MCF 10A (cell line): ENCODE data around the gene CD244. TPM values are rescaled to one million over a fixed set of nuclear protein-coding genes. Genes with fewer than 3 reads are reported as not detected.

Experiments
- BruUV-seq: library from RNA; stranded (reverse); fragments of 400-500 nt; replicated peaks from 2 replicates; lab custom pipeline; 2021; lab: Mats Ljungman, UMichigan
- CTCF ChIA-PET: fragments of 300-600 bp; sonication (Branson Sonifier 250); formaldehyde crosslinking; extraction: SDS; loops from one replicate; lab custom pipeline; 2021; ENCODE audit warnings: antibody characterized with exemption, inconsistent platforms; lab: Yijun Ruan, JAX
- POLR2A ChIA-PET: fragments of 300-600, 350-650 bp; sonication (Branson Sonifier 250); formaldehyde crosslinking; extraction: SDS; loops from one replicate; lab custom pipeline; 2020; ENCODE audit warnings: antibody characterized with exemption, inconsistent platforms; lab: Yijun Ruan, JAX
- DNase-seq: peaks from one replicate; pipeline ENCODE4 v3.0.0-alpha.2; 2018; ENCODE audit not compliant: unreplicated experiment
- H3K27ac Mint-ChIP-seq: one replicate; pipeline ENCODE4 v1.8.0; 2022; ENCODE audit warnings: mild to moderate bottlenecking, low read depth, mixed read lengths; ENCODE audit not compliant: unreplicated experiment
- H3K27me3 Mint-ChIP-seq: one replicate; pipeline ENCODE4 v1.8.0; 2022; ENCODE audit warnings: mixed read lengths; ENCODE audit not compliant: insufficient read depth, unreplicated experiment
- H3K36me3 Mint-ChIP-seq: one replicate; pipeline ENCODE4 v1.8.0; 2022; ENCODE audit warnings: mild to moderate bottlenecking, moderate library complexity, mixed read lengths; ENCODE audit not compliant: insufficient read depth, unreplicated experiment
- H3K4me1 Mint-ChIP-seq: one replicate; pipeline ENCODE4 v1.8.0; 2022; ENCODE audit warnings: mixed read lengths; ENCODE audit not compliant: insufficient read depth, unreplicated experiment
- H3K4me3 Mint-ChIP-seq: one replicate; pipeline ENCODE4 v1.8.0; 2022; ENCODE audit warnings: mild to moderate bottlenecking, moderate library complexity, mixed read lengths; ENCODE audit not compliant: unreplicated experiment
- H3K9me3 Mint-ChIP-seq: one replicate; pipeline ENCODE4 v1.8.0; 2022; ENCODE audit warnings: mixed read lengths; ENCODE audit not compliant: unreplicated experiment
- intact Hi-C: fragments of 100-400 bp; cut with micrococcal nuclease; formaldehyde crosslinking; loops from 2 replicates; pipeline ENCODE4 v1.14.1; 2022
- total RNA-seq: library from RNA; stranded (reverse); gene quantifications from 2 replicates; pipeline ENCODE4 v1.2.3, GENCODE V29; 2022
- TF ChIP-seq, protein P1 (sequence below): fragments of 200-600 bp; IDR thresholded peaks from one replicate; pipeline ENCODE4 v1.8.0; 2022; ENCODE audit warnings: antibody characterized with exemption, mild to moderate bottlenecking; ENCODE audit not compliant: unreplicated experiment

CD244 gene
- total RNA-seq, 1 experiment from 2014 or later = not detected

DNA sequence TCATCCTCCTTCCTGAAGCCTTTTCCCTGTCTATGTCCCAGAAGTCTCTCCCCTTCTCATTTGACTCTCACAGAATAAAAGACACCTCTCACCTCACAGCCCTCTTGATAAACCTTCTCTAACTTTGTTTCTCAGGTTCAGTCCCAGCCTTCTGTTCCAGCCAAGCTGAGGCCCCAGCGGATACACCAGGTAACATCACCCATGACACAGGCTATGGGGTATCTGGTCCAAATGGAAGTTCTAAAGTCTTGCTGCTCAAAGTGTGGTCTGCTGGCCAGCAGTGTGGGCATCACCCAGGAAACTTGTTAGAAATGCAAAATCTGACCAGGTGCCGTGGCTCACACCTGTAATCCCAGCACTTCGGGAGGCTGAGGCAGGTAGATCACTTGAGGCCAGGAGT, 43.5 kb downstream of the CD244 start:
- no peak overlapping the region for H3K27ac Mint-ChIP-seq
- ChIA-PET CTCF (interaction anchor here (0.6 to 2.7 kb wide), 6 partner anchors 11 to 144 kb away, joined by 3 to 27 read pairs (median 4); no protein-coding TSS in a partner anchor), POLR2A (no interaction called here)
- no peak for DNase-seq
- H3K9me3 Mint-ChIP-seq = no peaks in the 10 kb centered on the region
- H3K4me1 Mint-ChIP-seq = no peaks in the 10 kb centered on the region
- BruUV-seq = no TSS peak
- H3K27me3 Mint-ChIP-seq = no peaks in the 10 kb centered on the region
- intact Hi-C loops = no loop called here
- TF ChIP-seq, protein P1, sequence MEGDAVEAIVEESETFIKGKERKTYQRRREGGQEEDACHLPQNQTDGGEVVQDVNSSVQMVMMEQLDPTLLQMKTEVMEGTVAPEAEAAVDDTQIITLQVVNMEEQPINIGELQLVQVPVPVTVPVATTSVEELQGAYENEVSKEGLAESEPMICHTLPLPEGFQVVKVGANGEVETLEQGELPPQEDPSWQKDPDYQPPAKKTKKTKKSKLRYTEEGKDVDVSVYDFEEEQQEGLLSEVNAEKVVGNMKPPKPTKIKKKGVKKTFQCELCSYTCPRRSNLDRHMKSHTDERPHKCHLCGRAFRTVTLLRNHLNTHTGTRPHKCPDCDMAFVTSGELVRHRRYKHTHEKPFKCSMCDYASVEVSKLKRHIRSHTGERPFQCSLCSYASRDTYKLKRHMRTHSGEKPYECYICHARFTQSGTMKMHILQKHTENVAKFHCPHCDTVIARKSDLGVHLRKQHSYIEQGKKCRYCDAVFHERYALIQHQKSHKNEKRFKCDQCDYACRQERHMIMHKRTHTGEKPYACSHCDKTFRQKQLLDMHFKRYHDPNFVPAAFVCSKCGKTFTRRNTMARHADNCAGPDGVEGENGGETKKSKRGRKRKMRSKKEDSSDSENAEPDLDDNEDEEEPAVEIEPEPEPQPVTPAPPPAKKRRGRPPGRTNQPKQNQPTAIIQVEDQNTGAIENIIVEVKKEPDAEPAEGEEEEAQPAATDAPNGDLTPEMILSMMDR = no peak
- H3K36me3 Mint-ChIP-seq = no peaks in the 10 kb centered on the region
- H3K4me3 Mint-ChIP-seq = no peak overlapping the region

DNA sequence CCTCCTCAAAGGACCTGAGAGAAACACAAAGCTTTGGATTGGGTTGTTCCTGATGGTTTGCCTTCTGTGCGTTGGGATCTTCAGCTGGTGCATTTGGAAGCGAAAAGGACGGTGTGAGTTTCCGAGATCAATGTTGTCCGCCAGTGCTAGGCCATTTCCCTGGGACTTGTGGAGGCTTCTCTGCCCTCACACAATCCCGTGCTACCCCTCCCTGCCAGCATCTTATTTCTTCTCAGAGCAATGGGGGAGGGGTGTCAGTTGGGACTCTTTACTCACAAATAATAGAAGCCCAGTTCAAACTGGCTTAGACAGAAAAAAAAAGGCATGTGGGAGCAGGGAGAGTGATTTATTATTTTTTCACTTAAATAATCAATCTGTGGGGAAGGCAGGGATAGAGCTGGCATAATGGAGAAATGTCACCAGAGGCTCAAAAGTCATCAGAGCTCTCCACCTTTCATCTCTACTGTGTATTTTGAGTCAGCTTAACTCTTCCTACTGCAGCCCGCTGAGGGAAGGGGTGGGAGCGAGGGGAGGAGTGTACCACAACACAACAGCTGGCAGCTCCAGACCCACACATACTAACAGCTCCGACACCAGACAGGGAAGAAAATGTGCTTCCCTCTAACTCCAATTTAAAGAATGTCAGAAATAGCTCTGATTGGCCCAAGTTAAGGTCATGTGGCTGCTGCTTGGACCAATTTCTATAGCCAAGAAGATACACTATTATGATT, 44.3 kb downstream of the CD244 start:
- CTCF ChIA-PET = interaction anchor here (0.5 to 2.7 kb wide), 10 partner anchors 12 to 1358 kb away, joined by 3 to 27 read pairs (median 4); no protein-coding TSS in a partner anchor
- H3K36me3 Mint-ChIP-seq = no peaks in the 10 kb centered on the region
- no TSS peak for BruUV-seq
- no peak overlapping the region for H3K4me3 Mint-ChIP-seq
- TF ChIP-seq, protein P1 = no peak
- POLR2A ChIA-PET = interaction anchor here (0.7 to 1.4 kb wide), 3 partner anchors 8 to 214 kb away, joined by 3 to 5 read pairs (median 3); no protein-coding TSS in a partner anchor
- no peaks in the 10 kb centered on the region for H3K27me3 Mint-ChIP-seq
- no peaks in the 10 kb centered on the region for H3K9me3 Mint-ChIP-seq
- no peak for DNase-seq
- no peak overlapping the region for H3K27ac Mint-ChIP-seq
- intact Hi-C loops = no loop called here
- peaks cover 3% of the 10 kb centered on the region for H3K4me1 Mint-ChIP-seq

DNA sequence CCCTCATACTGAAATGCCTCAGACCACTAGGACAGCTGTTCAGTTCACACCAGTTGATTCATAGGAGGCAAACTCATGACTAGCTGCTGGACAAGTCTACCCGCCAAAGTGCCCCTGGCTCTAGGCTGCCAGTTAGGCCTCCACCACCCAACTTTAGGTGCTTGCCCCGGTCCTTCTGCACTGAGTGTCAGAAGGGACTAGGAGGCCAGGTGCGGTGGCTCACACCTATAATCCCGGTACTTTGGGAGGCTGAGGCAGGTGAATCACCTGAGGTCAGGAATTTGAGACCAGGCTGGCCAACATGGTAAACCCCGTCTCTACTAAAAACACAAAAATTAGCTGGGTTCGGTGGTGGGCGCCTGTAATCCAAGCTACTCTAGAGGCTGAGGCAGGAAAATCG, 47.8 kb downstream of the CD244 start:
- no peak for DNase-seq
- BruUV-seq = no TSS peak
- H3K9me3 Mint-ChIP-seq = no peaks in the 10 kb centered on the region
- no peak overlapping the region for H3K4me3 Mint-ChIP-seq
- no peaks in the 10 kb centered on the region for H3K27me3 Mint-ChIP-seq
- ChIA-PET POLR2A (interaction anchor here (0.6 to 0.7 kb wide), 3 partner anchors 20 to 163 kb away, joined by 3 read pairs; no protein-coding TSS in a partner anchor), CTCF (interaction anchor here (0.7 to 2.4 kb wide), 6 partner anchors 9 to 140 kb away, joined by 3 to 6 read pairs (median 3); no protein-coding TSS in a partner anchor)
- no peaks in the 10 kb centered on the region for H3K36me3 Mint-ChIP-seq
- intact Hi-C loops = no loop called here
- TF ChIP-seq, protein P1 = no peak
- H3K27ac Mint-ChIP-seq = no peak overlapping the region
- peaks cover 10% of the 10 kb centered on the region for H3K4me1 Mint-ChIP-seq

DNA sequence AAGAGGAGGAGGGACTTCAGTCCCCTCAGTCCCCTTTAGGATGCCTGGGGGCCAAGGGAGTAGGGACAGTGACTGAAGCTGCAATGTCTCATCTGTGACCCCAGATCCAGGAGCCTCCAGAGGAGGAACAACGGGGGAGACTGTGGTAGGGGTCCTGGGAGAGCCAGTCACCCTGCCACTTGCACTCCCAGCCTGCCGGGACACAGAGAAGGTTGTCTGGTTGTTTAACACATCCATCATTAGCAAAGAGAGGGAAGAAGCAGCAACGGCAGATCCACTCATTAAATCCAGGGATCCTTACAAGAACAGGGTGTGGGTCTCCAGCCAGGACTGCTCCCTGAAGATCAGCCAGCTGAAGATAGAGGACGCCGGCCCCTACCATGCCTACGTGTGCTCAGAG, 48.4 kb downstream of the CD244 start:
- no peaks in the 10 kb centered on the region for H3K9me3 Mint-ChIP-seq
- BruUV-seq = no TSS peak
- intact Hi-C loops = no loop called here
- no peak overlapping the region for H3K4me3 Mint-ChIP-seq
- peaks cover 10% of the 10 kb centered on the region for H3K4me1 Mint-ChIP-seq
- DNase-seq = no peak
- H3K36me3 Mint-ChIP-seq = no peaks in the 10 kb centered on the region
- H3K27ac Mint-ChIP-seq = no peak overlapping the region
- TF ChIP-seq, protein P1 = no peak
- H3K27me3 Mint-ChIP-seq = no peaks in the 10 kb centered on the region
- ChIA-PET CTCF (interaction anchor here (0.5 to 2.4 kb wide), 6 partner anchors 10 to 800 kb away, joined by 3 to 6 read pairs (median 3); no protein-coding TSS in a partner anchor), POLR2A (no interaction called here)
